Rectal smooth muscle tissue (tissue), 1 donor: ENCODE measurements around the gene GATB.

Source experiments
- H3K27ac ChIP-seq: one replicate; pipeline ENCODE4 v1.7.0; 2013; ENCODE audit warnings: low read depth, low read length, inconsistent platforms
- H3K27me3 ChIP-seq: one replicate; pipeline ENCODE4 v1.7.0; 2013; ENCODE audit warnings: low read length; ENCODE audit not compliant: control insufficient read depth, insufficient read depth
- H3K36me3 ChIP-seq: one replicate; pipeline ENCODE4 v1.7.0; 2013; ENCODE audit warnings: low read length; ENCODE audit not compliant: control insufficient read depth, insufficient read depth
- H3K4me1 ChIP-seq: one replicate; pipeline ENCODE4 v1.7.0; 2013; ENCODE audit warnings: low read length; ENCODE audit not compliant: control insufficient read depth, insufficient read depth
- H3K4me3 ChIP-seq: one replicate; pipeline ENCODE4 v1.7.0; 2013; ENCODE audit warnings: low read length
- H3K9ac ChIP-seq: one replicate; pipeline ENCODE4 v1.7.0; 2013; ENCODE audit warnings: low read length

The GATB gene

DNA sequence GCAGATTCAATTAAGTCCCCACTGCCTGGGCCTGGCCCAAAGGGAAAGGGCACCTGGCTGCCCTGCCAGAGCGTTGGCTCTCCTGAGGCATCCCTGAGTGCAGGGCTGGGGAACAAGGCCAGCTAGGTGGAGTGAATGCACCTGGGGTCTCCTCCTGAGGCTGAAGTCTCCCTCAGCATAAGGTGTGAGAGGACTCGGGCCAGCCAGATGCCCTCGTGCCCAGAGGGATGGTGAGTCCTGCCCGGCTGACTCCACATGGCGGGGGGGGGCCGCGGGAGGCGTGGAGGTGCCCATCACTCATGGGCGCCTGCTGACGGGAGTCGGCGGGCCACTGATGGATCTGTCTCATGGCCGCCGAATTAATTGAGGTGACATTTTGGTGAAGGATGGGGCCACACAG is 87.8 kb downstream of the GATB start:
- H3K4me3 ChIP-seq, result no peak overlapping the region

DNA sequence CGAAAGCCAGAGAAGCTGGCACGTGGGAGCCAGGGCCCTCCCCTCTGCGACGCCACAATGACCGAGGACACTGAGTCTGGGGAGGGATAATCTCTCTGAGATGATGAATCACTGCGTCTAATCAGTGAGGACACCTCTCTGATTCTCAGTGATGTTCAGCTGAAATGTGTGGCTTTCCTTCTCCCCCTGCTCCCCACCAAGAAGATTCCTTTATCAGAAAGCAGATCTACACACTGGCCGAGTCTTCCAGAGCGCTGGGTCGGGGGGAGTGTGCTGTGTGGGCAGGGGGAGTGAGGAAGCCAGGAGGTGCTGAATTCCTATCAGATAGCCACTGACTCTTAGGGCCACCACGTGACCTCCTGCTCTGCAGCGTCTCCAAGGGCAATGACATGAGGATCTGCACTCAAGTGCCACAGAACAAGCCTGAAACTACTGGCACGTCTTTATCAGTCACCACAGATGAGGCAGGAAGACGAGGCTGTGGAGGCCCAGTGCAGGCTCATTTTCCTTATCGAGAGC is 89.2 kb downstream of the GATB start:
- H3K9ac ChIP-seq, result no peak overlapping the region
- H3K4me3 ChIP-seq, result no peak overlapping the region
- no peak overlapping the region for H3K27ac ChIP-seq
- H3K4me1 ChIP-seq, result peaks cover 6% of the 10 kb centered on the region
- no peaks in the 10 kb centered on the region for H3K27me3 ChIP-seq
- no peaks in the 10 kb centered on the region for H3K36me3 ChIP-seq

More for the DNA sequence above, 87.8 kb downstream of the GATB start:
- no peak overlapping the region for H3K9ac ChIP-seq
- no peaks in the 10 kb centered on the region for H3K27me3 ChIP-seq
- H3K36me3 ChIP-seq, result no peaks in the 10 kb centered on the region
- H3K27ac ChIP-seq, result no peak overlapping the region
- H3K4me1 ChIP-seq, result peaks cover 6% of the 10 kb centered on the region

DNA sequence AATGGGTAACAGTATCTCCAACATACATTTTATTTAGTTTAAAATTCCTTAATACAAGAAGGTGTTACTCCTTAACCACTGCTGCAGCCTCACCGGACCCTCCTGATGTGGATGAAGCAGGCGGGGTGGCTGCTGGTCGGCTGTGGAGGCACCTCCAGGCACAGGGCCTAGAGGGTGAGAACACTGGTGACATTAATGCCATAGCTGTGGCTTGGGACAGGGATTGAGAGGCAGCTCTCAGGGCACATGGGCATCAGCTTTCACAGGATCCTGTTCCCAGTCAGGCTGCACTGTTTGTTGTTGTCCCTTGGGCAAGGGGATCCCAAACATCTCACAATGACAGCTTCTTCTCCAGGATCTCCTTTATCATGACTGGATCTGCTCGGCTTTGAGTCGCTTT is 90.0 kb downstream of the GATB start:
- H3K27me3 ChIP-seq, result no peaks in the 10 kb centered on the region
- H3K27ac ChIP-seq, result no peak overlapping the region
- no peak overlapping the region for H3K9ac ChIP-seq
- no peak overlapping the region for H3K4me3 ChIP-seq
- no peaks in the 10 kb centered on the region for H3K36me3 ChIP-seq
- peaks cover 6% of the 10 kb centered on the region for H3K4me1 ChIP-seq

DNA sequence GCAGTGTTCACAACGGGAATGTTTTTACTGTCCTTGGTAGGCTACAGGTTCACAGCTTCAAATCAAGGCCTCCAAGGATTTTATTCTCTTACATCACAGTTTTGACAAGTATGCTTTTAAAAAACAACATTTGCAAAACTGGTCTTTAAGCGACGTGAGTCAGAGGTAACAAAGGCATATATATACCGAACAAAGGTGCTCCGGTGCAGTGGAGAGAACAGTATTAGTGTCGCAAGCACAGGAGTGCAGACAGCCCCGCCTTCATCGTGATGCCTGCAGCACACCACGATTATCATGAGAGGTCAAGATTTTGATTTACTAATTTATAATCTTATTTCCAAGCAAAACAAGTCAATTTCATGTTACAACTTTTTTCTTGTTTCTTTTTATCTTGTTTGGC is 90.8 kb downstream of the GATB start:
- H3K9ac ChIP-seq, result no peak overlapping the region
- H3K27me3 ChIP-seq, result no peaks in the 10 kb centered on the region
- H3K36me3 ChIP-seq, result no peaks in the 10 kb centered on the region
- no peak overlapping the region for H3K27ac ChIP-seq
- peaks cover 1% of the 10 kb centered on the region for H3K4me1 ChIP-seq
- no peak overlapping the region for H3K4me3 ChIP-seq

DNA sequence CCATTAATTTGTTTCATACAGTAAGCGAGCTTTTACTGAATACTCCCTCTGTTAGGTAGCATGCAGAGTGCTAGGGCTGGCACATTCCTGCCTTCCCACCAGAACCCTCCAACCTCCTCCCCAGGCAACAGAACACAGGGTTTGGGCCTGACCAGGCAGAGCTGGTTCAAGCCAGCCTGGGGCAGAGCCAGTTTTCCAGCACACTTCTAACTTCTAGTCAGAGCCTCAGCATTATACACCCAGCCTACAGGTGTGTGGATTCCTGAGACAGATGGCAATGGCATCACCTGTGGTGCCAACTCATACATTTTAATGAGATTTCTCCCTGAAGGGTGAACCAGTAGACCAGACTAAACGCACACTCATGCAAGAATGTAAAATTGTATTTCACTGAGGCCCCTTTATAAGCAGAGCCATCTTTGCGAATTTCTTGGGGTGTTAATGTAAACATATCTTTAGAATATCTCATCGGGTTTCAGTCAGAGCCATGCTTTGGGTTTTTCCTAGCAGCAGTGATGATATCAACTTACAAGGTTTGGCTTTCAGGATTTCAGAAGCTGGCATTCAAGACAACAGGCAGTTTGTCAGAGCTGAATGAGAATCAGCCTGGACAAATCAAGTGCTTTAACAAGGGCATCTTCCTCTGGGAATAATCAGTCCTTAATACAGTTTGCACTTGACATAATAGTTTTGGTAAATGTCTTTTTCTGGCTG is 92.0 kb downstream of the GATB start:
- H3K36me3 ChIP-seq, result no peaks in the 10 kb centered on the region
- no peaks in the 10 kb centered on the region for H3K27me3 ChIP-seq
- no peaks in the 10 kb centered on the region for H3K4me1 ChIP-seq
- no peak overlapping the region for H3K27ac ChIP-seq
- H3K9ac ChIP-seq, result no peak overlapping the region
- no peak overlapping the region for H3K4me3 ChIP-seq

DNA sequence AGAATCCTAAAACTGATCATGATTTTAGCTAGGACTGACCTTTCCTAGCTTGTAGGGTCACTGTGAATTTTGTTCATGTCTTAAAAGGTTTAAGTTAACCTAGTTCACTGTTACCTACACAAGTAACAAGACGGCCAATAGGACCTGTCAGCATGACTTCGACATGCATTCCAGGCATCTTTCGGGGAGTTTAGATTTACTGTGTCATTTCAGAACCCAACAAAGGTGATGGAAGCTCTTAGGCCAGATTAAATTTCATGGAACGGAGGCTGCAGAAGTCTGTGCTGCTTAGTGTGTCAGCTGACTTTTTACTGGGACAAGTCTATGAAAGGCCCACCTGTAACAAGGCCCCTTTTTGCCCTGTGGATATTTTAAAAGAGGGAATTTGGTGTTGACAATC is 93.1 kb downstream of the GATB start:
- no peak overlapping the region for H3K4me3 ChIP-seq
- H3K27ac ChIP-seq, result no peak overlapping the region
- no peaks in the 10 kb centered on the region for H3K4me1 ChIP-seq
- no peak overlapping the region for H3K9ac ChIP-seq
- no peaks in the 10 kb centered on the region for H3K36me3 ChIP-seq
- H3K27me3 ChIP-seq, result no peaks in the 10 kb centered on the region

DNA sequence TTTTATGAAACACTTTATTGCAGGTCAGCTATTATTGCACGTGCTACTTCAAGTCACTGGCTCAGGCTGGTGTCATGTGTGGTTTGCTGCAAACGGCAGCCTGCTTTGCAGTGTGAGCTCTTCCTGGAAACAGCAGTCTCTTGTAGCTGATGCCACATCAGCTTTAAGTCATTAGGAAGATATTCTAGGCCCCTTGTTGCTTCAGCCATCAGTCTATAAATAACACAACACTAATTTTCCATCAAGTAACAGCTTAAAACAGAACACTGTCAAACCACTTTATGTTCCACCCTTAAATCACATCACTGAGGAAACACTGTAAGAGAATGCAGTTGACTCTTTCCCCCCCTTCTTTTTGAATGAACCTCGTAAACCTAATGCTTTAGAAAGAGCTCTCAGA is 93.8 kb downstream of the GATB start:
- Histone ChIP-seq H3K9ac (no peak overlapping the region), H3K36me3 (no peaks in the 10 kb centered on the region), H3K27me3 (no peaks in the 10 kb centered on the region), H3K27ac (no peak overlapping the region), H3K4me3 (no peak overlapping the region), H3K4me1 (no peaks in the 10 kb centered on the region)

DNA sequence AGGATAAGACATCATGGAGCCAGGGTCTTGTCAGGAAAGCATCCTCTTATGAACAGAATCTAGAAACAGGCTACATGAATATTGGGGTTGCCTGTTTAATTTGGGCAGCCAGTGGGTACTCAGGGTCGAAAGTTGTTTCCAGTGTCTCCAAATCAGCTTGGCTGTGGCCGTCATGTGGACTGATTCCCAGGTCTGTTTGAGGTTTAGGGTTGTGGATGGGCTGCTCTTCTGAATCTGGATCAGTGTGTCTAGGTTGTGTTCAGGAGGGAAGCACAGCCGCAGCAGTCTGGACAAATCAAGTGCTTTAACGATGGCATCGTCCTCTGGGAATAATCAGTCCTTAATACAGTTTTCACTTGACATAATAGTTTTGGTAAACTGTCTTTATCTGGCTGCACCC is 94.3 kb downstream of the GATB start:
- Histone ChIP-seq H3K27me3 (no peaks in the 10 kb centered on the region), H3K27ac (no peak overlapping the region), H3K9ac (no peak overlapping the region), H3K36me3 (no peaks in the 10 kb centered on the region), H3K4me1 (no peaks in the 10 kb centered on the region), H3K4me3 (no peak overlapping the region)

DNA sequence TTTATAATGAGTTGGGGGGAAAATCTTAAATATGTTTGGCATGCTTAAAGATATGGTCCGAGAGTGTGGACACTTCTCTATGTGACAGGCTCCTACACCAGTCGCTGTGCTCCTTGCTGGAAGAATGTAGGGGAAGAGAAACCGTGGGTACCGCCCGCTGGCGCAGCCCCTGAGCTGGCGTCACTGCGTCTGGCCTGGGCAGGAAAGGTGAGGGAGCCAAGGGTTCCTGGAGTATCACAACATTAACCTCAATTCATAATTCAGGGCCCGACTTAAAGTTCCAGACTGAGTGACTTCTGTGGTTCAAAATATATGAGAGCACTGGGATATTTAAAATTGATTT is 95.1 kb downstream of the GATB start:
- no peak overlapping the region for H3K27ac ChIP-seq
- H3K4me1 ChIP-seq, result no peaks in the 10 kb centered on the region
- H3K9ac ChIP-seq, result no peak overlapping the region
- H3K36me3 ChIP-seq, result no peaks in the 10 kb centered on the region
- no peak overlapping the region for H3K4me3 ChIP-seq
- no peaks in the 10 kb centered on the region for H3K27me3 ChIP-seq

DNA sequence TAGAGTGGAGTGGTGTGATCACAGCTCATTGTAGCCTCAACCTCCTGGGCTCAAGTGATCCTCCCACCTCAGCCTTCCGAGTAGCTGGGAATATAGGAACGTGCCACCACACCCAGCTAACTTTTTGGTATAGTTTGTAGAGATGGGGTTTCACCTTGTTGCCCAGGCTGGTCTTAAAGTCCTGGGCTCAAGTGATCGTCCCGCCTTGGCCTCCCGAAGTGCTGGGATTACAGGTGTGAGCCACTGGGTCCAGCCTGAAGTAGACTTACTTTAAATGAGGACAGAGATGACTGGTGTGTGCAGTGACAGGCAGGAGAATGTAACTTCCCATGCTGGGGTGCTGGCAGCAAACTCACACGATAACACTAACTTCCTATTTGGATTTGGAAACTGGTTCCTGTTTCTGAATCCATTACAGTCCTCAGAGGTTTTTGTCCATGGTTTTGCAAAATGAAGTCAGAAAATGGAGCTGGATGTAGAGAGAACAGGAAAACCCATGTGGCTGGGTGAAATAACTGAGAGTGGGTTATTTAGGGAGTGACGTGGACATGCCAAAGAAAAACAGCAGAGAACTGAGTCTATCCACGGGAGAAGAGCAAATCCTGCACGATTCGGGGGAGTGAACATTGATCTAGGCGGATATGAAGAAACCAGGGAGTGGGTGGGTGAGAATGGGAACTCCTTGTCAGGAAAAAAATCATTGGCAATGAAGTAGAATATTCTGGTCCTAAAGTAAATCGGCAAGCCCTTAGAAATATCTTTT is 95.6 kb downstream of the GATB start:
- Histone ChIP-seq H3K4me3 (no peak overlapping the region), H3K4me1 (no peaks in the 10 kb centered on the region), H3K27me3 (no peaks in the 10 kb centered on the region), H3K27ac (no peak overlapping the region), H3K9ac (no peak overlapping the region), H3K36me3 (no peaks in the 10 kb centered on the region)

DNA sequence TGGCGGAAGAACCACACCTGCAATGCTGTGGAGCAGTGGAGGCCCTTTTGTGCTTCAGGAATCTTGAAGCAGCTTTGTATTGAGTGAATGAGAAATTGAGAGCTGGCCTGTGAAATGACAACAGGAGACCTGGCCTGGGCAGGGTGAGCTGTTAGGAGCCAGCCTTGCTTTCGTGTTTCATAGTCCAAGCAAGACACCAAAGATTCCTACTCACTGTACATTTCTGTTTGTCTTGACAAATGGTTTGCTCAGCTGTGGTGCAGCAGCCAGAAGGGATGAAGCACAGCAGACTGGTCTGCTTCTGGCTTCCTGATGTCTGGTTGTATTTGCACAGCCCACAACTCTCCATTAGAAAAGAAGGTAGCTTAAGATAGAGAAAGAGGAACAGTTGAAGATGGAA is 96.5 kb downstream of the GATB start:
- Histone ChIP-seq H3K36me3 (no peaks in the 10 kb centered on the region), H3K27ac (no peak overlapping the region), H3K4me1 (peaks cover 7% of the 10 kb centered on the region), H3K9ac (no peak overlapping the region), H3K27me3 (no peaks in the 10 kb centered on the region), H3K4me3 (no peak overlapping the region)

DNA sequence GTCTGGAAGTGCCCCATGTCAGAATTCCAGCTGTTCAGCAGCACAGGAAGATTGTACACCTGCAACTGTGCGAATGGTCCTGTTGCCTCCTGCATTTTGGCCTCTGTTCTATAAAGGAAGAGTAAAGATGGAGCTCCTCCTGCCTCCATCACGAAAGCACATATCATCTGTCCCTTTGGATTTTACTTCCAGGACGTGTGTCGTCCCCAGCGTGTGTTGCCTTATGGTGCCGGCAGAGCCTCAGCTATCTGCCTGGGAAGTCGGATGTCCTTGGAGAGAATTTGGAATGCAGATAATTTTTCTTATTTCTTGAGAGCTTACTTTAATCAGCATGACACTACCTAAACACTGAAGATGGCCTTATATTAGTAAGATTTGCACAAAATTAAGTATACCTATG is 97.7 kb downstream of the GATB start:
- Histone ChIP-seq H3K9ac (no peak overlapping the region), H3K27ac (no peak overlapping the region), H3K36me3 (no peaks in the 10 kb centered on the region), H3K4me1 (peaks cover 13% of the 10 kb centered on the region), H3K4me3 (no peak overlapping the region), H3K27me3 (no peaks in the 10 kb centered on the region)

DNA sequence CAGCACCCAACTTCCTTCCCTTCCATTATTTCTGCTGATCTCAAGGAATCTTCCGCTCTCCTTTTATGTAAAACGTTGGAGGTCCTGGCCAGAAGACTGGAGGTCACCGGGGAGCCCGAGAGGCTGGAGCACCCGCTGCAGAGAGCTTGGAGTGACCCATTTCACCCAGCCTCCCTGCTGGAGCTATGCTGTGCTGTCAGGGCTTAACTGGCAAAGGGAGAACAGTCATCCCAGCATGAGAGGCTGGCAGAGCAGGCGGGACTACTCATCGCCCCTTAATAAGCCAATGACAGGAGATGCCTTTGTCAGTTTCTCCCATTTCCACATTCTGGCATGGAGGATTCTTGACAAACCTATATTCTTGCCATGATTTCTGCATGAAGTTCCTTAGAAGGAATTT is 98.9 kb downstream of the GATB start:
- Histone ChIP-seq H3K9ac (no peak overlapping the region), H3K36me3 (no peaks in the 10 kb centered on the region), H3K4me3 (no peak overlapping the region), H3K27me3 (no peaks in the 10 kb centered on the region), H3K27ac (no peak overlapping the region), H3K4me1 (peaks cover 13% of the 10 kb centered on the region)
